H9 (cell line): Measurements from ENCODE around the gene MICALL1. TPM values are rescaled to one million over a fixed set of nuclear protein-coding genes. Genes with fewer than 3 reads are reported as not detected.

Experiments
- DNase-seq: peaks from one replicate; pipeline ENCODE4 v3.0.0-alpha.2; 2017
- H2AFZ ChIP-seq: one replicate; pipeline ENCODE4 v1.6.1; 2013; ENCODE audit warnings: mild to moderate bottlenecking, low read length, control low read depth, moderate library complexity
- H2AK5ac ChIP-seq: 2 replicates; pipeline ENCODE4 v1.6.1; 2013; ENCODE audit warnings: low read length, control low read depth, mixed read lengths; ENCODE audit not compliant: insufficient read length
- H2BK120ac ChIP-seq: one replicate; pipeline ENCODE4 v1.6.1; 2013; ENCODE audit warnings: low read depth, mild to moderate bottlenecking, low read length, control low read depth, inconsistent platforms; ENCODE audit not compliant: poor library complexity, severe bottlenecking
- H2BK12ac ChIP-seq: 2 replicates; pipeline ENCODE4 v1.6.1; 2013; ENCODE audit warnings: low read length, control low read depth, mixed read lengths, low read depth; ENCODE audit not compliant: insufficient read length
- H2BK15ac ChIP-seq: 2 replicates; pipeline ENCODE4 v1.6.1; 2013; ENCODE audit warnings: low read depth, low read length, control low read depth
- H2BK20ac ChIP-seq: one replicate; pipeline ENCODE4 v1.6.1; 2013; ENCODE audit warnings: low read depth, mild to moderate bottlenecking, low read length, control low read depth, inconsistent platforms; ENCODE audit not compliant: poor library complexity, severe bottlenecking
- H2BK5ac ChIP-seq: 2 replicates; pipeline ENCODE4 v1.6.1; 2013; ENCODE audit warnings: low read length, control low read depth, mixed read lengths; ENCODE audit not compliant: insufficient read length
- H3K14ac ChIP-seq: 2 replicates; pipeline ENCODE4 v1.6.1; 2013; ENCODE audit warnings: low read length, control low read depth; ENCODE audit not compliant: insufficient read depth
- H3K18ac ChIP-seq: 2 replicates; pipeline ENCODE4 v1.6.1; 2013; ENCODE audit warnings: low read depth, mild to moderate bottlenecking, mixed read lengths, low read length, control low read depth; ENCODE audit not compliant: insufficient read length
- H3K23ac ChIP-seq: 2 replicates; pipeline ENCODE4 v1.6.1; 2013; ENCODE audit warnings: low read length, control low read depth, mixed read lengths, low read depth; ENCODE audit not compliant: insufficient read length
- H3K23me2 ChIP-seq: 2 replicates; pipeline ENCODE4 v1.6.1; 2013; ENCODE audit warnings: low read depth, mild to moderate bottlenecking, mixed read lengths, low read length, control low read depth; ENCODE audit not compliant: insufficient read length, poor library complexity, severe bottlenecking
- H3K27ac ChIP-seq: 2 replicates; pipeline ENCODE4 v1.5.1; 2013; ENCODE audit warnings: low read length, control low read depth, mixed read lengths, low read depth; ENCODE audit not compliant: insufficient read length
- H3K27me3 ChIP-seq: 2 replicates; pipeline ENCODE4 v1.6.1; 2013; ENCODE audit warnings: low read length, control low read depth, inconsistent platforms; ENCODE audit not compliant: insufficient read depth
- H3K4ac ChIP-seq: 2 replicates; pipeline ENCODE4 v1.6.1; 2013; ENCODE audit warnings: low read depth, mild to moderate bottlenecking, control low read depth, inconsistent platforms, low read length, moderate library complexity
- H3K4me1 ChIP-seq: 2 replicates; pipeline ENCODE4 v1.6.1; 2013; ENCODE audit warnings: low read length, control low read depth, inconsistent platforms; ENCODE audit not compliant: insufficient read depth
- H3K4me2 ChIP-seq: 2 replicates; pipeline ENCODE4 v1.6.1; 2013; ENCODE audit warnings: low read length, control low read depth, mixed read lengths; ENCODE audit not compliant: insufficient read length, insufficient read depth
- H3K56ac ChIP-seq: 2 replicates; pipeline ENCODE4 v1.6.1; 2013; ENCODE audit warnings: low read depth, mild to moderate bottlenecking, mixed read lengths, low read length, control low read depth; ENCODE audit not compliant: insufficient read length
- H3K79me1 ChIP-seq: 2 replicates; pipeline ENCODE4 v1.6.1; 2013; ENCODE audit warnings: low read depth, mild to moderate bottlenecking, moderate library complexity, low read length, control low read depth, inconsistent platforms; ENCODE audit not compliant: insufficient read depth, poor library complexity, severe bottlenecking
- H3K79me2 ChIP-seq: 2 replicates; pipeline ENCODE4 v1.6.1; 2013; ENCODE audit warnings: low read length, control low read depth, inconsistent platforms; ENCODE audit not compliant: insufficient read depth
- H3K9ac ChIP-seq: 2 replicates; pipeline ENCODE4 v1.6.1; 2013; ENCODE audit warnings: low read length, control low read depth, mixed read lengths; ENCODE audit not compliant: insufficient read length; ENCODE audit errors: extremely low read depth
- H3K9me3 ChIP-seq: one replicate; pipeline ENCODE4 v1.6.1; 2013; ENCODE audit warnings: low read depth, low read length, inconsistent platforms; ENCODE audit not compliant: control insufficient read depth
- H3T11ph ChIP-seq: one replicate; pipeline ENCODE4 v1.6.1; 2013; ENCODE audit warnings: mild to moderate bottlenecking, low read length, control low read depth, inconsistent platforms
- H4K20me1 ChIP-seq: one replicate; pipeline ENCODE4 v1.6.1; 2013; ENCODE audit not compliant: control insufficient read depth, insufficient read length, insufficient read depth
- H4K5ac ChIP-seq: 2 replicates; pipeline ENCODE4 v1.6.1; 2013; ENCODE audit warnings: low read depth, mild to moderate bottlenecking, mixed read lengths, low read length, control low read depth; ENCODE audit not compliant: insufficient read length
- H4K8ac ChIP-seq: replicated peaks from 2 replicates; pipeline ENCODE4 v1.6.1; 2013; ENCODE audit warnings: low read length, control low read depth, mixed read lengths, low read depth; ENCODE audit not compliant: insufficient read length
- H4K91ac ChIP-seq: 2 replicates; pipeline ENCODE4 v1.6.1; 2013; ENCODE audit warnings: low read depth, mild to moderate bottlenecking, moderate library complexity, mixed read lengths, low read length, control low read depth; ENCODE audit not compliant: insufficient read length
- H3K27ac Mint-ChIP-seq, 3 experiments: 2 replicates in 2 of 3; 3 replicates in 1 of 3; pipeline ENCODE4 v1.8.0; 2020 to 2021; ENCODE audit warnings: mixed read lengths in 3 of 3, mild to moderate bottlenecking in 1 of 3, moderate library complexity in 1 of 3
- H3K27me3 Mint-ChIP-seq: 2 replicates; pipeline ENCODE4 v1.8.0; 2021; ENCODE audit warnings: low read depth, mild to moderate bottlenecking, moderate library complexity, mixed read lengths
- H3K36me3 Mint-ChIP-seq, 3 experiments: 2 replicates in 2 of 3; 3 replicates in 1 of 3; pipeline ENCODE4 v1.8.0; 2020 to 2021; ENCODE audit warnings: low read depth in 3 of 3, mixed read lengths in 3 of 3; ENCODE audit not compliant: insufficient read depth in 1 of 3
- H3K4me1 Mint-ChIP-seq, 2 experiments: 2 replicates each; pipeline ENCODE4 v1.8.0; 2020; ENCODE audit warnings: mixed read lengths in 2 of 2
- H3K4me3 Mint-ChIP-seq, 2 experiments: 2 replicates in 1 of 2; 3 replicates in 1 of 2; pipeline ENCODE4 v1.8.0; 2020 to 2021; ENCODE audit warnings: mild to moderate bottlenecking in 2 of 2, mixed read lengths in 2 of 2, moderate library complexity in 1 of 2
- H3K9me3 Mint-ChIP-seq, 2 experiments: 2 replicates in 1 of 2; 3 replicates in 1 of 2; pipeline ENCODE4 v1.8.0; 2020; ENCODE audit warnings: mild to moderate bottlenecking in 2 of 2, mixed read lengths in 2 of 2, moderate library complexity in 1 of 2
- CTCF ChIP-seq: fragments of 200-600 bp; sonication (generic); conservative IDR thresholded peaks from 3 replicates; pipeline ENCODE4 v1.8.0; 2021; ENCODE audit warnings: antibody characterized with exemption, mild to moderate bottlenecking
- WGBS: extraction: QIAGEN DNeasy Blood & Tissue Kit; methylation state at CpG from one replicate; pipeline ENCODE4 v1.1.7; 2013; ENCODE audit warnings: missing lambda C conversion rate, low lambda C conversion rate, mixed read lengths; ENCODE audit not compliant: insufficient read length; ENCODE audit errors: extremely low coverage; 5-methylcytosine and 5-hydroxymethylcytosine counted together
- total RNA-seq: library from RNA; stranded (reverse); gene quantifications from 2 replicates; pipeline ENCODE4 v1.2.1, GENCODE V29; 2021

MICALL1 gene
- total RNA-seq, 1 experiment from 2014 or later = 33.3 TPM

- no peaks in the 10 kb centered on the region for H3K79me2 ChIP-seq
- DNase-seq = no peak
- no peak overlapping the region for H2BK5ac ChIP-seq
- H3K23ac ChIP-seq = no peak overlapping the region
- H3K4me2 ChIP-seq = peak overlapping the region; percentile 33
- no peak overlapping the region for H4K8ac ChIP-seq
- H3T11ph ChIP-seq = no peak overlapping the region
- H3K79me1 ChIP-seq = no peaks in the 10 kb centered on the region
- H3K4me1 ChIP-seq = 0 out of 2 replicates have a peak, but pooled peaks cover 3% of the 10 kb centered on the region
- no peak overlapping the region for H2AFZ ChIP-seq
- TF ChIP-seq CTCF = no peak
- no peaks in the 10 kb centered on the region for H4K20me1 ChIP-seq
- H3K18ac ChIP-seq = no peak overlapping the region
- H3K4ac ChIP-seq = no peak overlapping the region
- peak overlapping the region; percentile 34; the same call in 1 of the 2 replicates for H3K14ac ChIP-seq
- Mint-ChIP-seq H3K27ac (peak overlapping the region in 2 of 3 experiments; percentile 34 to 84; a peak in 1 of 7 replicates), H3K36me3 (peaks cover 3 to 14% (median 10%) of the 10 kb centered on the region in 3 experiments; a peak in 4 of 7 replicates), H3K4me1 (peaks cover 47 to 48% of the 10 kb centered on the region in 2 experiments), H3K4me3 (peak overlapping the region; percentile 76 to 85), H3K9me3 (no peaks in the 10 kb centered on the region), H3K27me3 (no peaks in the 10 kb centered on the region)
- no peak overlapping the region for H3K27ac ChIP-seq
- H2BK20ac ChIP-seq = no peak overlapping the region
- no peak overlapping the region for H4K5ac ChIP-seq
- H3K23me2 ChIP-seq = peaks cover 5% of the 10 kb centered on the region
- no peaks in the 10 kb centered on the region for H3K9me3 ChIP-seq
- no peaks in the 10 kb centered on the region for H3K27me3 ChIP-seq
- H2BK120ac ChIP-seq = no peak overlapping the region
- H3K56ac ChIP-seq = no peak overlapping the region
- no peak overlapping the region for H3K9ac ChIP-seq
- no peak overlapping the region for H2BK12ac ChIP-seq
- H2AK5ac ChIP-seq = no peak overlapping the region
- H4K91ac ChIP-seq = no peak overlapping the region
- no CpG with 5 or more reads among the region's 19 CpGs for WGBS
- H2BK15ac ChIP-seq = no peak overlapping the region
Measured at GRCh38 chr22:37907036-37907954, 1.2 kb downstream of the MICALL1 start.
